ENCODE results near the gene LRP1-AS.

The LRP1-AS gene

GRCh38 chr12:57146961-57147944 lies at the start of gene LRP1-AS:
Gene LRP1-AS (minus strand): TSS chr12:57147619.
- DNase-seq (ENCODE audit: low spot score): no peak
- no peak for TF ChIP-seq CTCF (IDR thresholded peaks at IDR 0.05)
- H3K27ac ChIP-seq: peak within 1 kb of the TSS; percentile 40 to 94
- peak within 1 kb of the TSS; percentile 36 for H3K4me3 ChIP-seq

- Histone ChIP-seq H3K27ac (no peak overlapping the region), H3K4me3 (no peak overlapping the region)
- DNase-seq (ENCODE audit: low spot score): no peak
- TF ChIP-seq CTCF (IDR thresholded peaks at IDR 0.05): no peak
Measured at GRCh38 chr12:57196956-57197355, 49.5 kb upstream of the LRP1-AS start.

- TF ChIP-seq CTCF (IDR thresholded peaks at IDR 0.05): no peak
- no peak overlapping the region for H3K27ac ChIP-seq
- no peak for DNase-seq (ENCODE audit: low spot score)
- no peak overlapping the region for H3K4me3 ChIP-seq
Measured at GRCh38 chr12:57196439-57196838, 49.0 kb upstream of the LRP1-AS start.

- no peak for DNase-seq (ENCODE audit: low spot score)
- TF ChIP-seq CTCF (IDR thresholded peaks at IDR 0.05): no peak
- Histone ChIP-seq H3K27ac (no peak overlapping the region), H3K4me3 (no peak overlapping the region)
Measured at GRCh38 chr12:57195611-57196371, 48.4 kb upstream of the LRP1-AS start.

GRCh38 chr12:57195186-57195585 lies 47.8 kb upstream of the LRP1-AS start:
- H3K27ac ChIP-seq: no peak overlapping the region
- no peak overlapping the region for H3K4me3 ChIP-seq
- DNase-seq (ENCODE audit: low spot score): no peak
- no peak for TF ChIP-seq CTCF (IDR thresholded peaks at IDR 0.05)

- Histone ChIP-seq H3K27ac (no peak overlapping the region), H3K4me3 (no peak overlapping the region)
- TF ChIP-seq CTCF (IDR thresholded peaks at IDR 0.05): no peak
- no peak for DNase-seq (ENCODE audit: low spot score)
Measured at GRCh38 chr12:57194253-57194652, 46.8 kb upstream of the LRP1-AS start.

All from coronary artery (tissue), 2 donors.